Stimulated activated CD4-positive, alpha-beta T cell treated with anti-CD3 and anti-CD28 coated beads, TNF-alpha, amount 100 ng/mL, for 24 hours (primary cell): Measurements from ENCODE around the gene PCTP.

Experiments used
- DNase-seq, 3 experiments: peaks; one replicate each; pipeline ENCODE4 v3.0.0-alpha.2; 2020; ENCODE audit warnings: low read depth in 3 of 3

PCTP gene

DNA sequence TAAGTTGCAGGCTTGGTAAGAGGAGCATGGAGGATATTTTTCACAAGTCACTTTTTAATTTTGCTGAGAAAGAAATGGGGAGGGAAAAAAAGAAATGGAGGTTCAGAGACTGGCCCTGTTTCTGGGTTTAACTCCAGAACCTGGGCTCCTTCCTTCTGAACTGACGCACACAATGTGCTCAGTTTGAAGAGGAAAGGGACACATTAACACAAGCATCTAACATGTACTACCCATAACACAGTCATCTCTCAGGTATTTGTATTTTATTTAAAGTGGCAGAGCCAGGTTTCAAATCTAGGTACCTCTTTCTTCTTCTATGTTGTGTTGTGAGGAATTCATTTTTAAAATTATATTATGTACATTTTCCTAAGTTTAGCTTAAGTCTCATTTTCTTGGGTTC, 22.9 kb upstream of the PCTP start:
- DNase-seq = no peak

GRCh38 chr17:55728361-55728760, 22.5 kb upstream of the PCTP start:
- DNase-seq = no peak

DNA sequence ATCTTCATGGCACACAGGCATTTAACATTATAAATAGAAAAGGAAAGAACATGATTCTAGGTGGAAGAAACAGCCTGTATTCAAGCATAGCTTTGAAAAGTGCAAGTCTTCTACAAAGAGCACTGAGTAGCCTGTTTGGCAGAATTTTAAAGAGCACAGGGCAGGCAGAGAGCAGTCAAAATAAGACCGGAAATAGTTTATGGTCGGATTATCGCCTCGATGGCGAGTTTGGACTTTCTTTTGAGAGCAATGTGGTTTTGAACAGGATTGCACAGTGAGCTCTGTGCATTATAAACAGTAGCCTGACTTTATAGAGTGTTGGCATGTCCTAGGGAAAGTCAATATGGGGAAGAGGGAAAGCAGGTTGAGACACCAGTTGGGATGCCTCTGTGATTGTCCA, 22.0 kb upstream of the PCTP start:
- DNase-seq = no peak

DNA sequence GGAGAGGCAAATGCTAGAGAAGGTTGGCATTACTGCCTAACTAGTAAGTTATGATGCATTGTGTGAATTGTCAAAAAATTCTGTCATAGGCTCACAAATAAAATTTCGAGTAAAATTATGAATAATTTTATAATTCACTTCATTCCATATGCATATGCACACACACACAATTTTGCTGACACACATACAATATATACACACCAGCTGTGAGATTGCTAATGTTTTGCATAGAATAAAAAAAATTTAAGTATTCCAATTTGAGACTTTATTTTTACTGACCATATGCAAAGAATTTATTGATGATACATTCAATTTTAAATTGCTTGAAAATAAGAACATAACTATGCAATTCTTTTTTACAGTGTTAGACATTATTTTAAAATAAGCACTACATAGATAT, 21.4 kb upstream of the PCTP start:
- DNase-seq = no peak

DNA sequence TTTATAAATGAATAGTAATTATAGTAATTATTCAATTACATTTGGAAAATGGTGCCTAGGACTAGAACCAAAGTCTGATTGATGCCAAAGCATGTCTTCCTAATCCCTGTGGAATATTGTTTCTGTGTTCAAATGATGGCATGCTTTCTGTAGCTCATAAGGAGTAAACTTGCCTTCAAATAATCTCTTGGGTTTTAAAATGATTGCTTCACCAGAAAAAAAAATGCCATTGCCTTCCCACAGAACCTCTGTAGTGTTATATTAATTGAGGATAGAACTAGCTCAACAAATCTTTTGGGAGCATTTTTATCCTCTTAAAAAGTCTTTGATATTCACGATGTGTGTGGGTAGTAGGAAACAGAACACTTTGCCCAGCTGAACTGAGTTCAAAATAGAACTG, 20.5 kb upstream of the PCTP start:
- no peak for DNase-seq

GRCh38 chr17:55730808-55731207, 20.0 kb upstream of the PCTP start:
- no peak for DNase-seq

DNA sequence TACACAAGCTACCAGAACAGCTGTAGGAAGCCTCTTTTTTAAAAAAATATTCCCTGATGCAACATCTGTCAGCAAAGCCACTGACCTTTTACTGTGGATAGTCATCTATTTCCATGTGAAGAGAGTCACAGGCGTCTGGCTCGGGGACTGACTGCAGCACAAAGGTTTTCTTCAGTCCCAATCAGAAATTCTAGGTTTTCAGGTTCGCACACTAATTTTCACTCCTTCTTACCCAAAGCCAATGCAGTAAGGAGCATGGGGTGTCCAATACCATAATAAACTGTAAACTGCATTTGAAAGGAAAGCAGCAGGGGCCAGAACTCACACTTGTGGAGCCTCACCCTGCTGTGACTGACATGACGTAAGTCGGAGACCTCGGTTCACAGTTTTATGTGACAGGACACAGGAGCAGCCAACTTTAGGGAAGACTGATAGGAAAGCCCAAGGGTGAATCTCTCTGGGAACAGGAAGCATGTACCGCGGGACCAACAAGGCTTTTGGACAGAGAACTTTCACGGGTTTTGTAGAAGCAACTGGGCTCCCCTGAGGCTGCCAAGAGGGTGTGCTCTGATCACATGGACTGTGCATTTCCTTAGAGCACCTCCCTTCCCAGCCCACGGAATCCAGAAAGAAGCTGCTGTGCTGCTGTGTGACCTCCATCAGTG, 19.1 kb upstream of the PCTP start:
- DNase-seq = no peak

GRCh38 chr17:55734128-55734781, 16.6 kb upstream of the PCTP start:
- no peak for DNase-seq

- peak in 2 of 3 experiments; percentile 5 to 30 for DNase-seq
These were observed 15.0 kb upstream of the PCTP start for GRCh38 chr17:55735731-55736405.

- DNase-seq = no peak
These were observed 12.8 kb upstream of the PCTP start for GRCh38 chr17:55737976-55738501.

DNA sequence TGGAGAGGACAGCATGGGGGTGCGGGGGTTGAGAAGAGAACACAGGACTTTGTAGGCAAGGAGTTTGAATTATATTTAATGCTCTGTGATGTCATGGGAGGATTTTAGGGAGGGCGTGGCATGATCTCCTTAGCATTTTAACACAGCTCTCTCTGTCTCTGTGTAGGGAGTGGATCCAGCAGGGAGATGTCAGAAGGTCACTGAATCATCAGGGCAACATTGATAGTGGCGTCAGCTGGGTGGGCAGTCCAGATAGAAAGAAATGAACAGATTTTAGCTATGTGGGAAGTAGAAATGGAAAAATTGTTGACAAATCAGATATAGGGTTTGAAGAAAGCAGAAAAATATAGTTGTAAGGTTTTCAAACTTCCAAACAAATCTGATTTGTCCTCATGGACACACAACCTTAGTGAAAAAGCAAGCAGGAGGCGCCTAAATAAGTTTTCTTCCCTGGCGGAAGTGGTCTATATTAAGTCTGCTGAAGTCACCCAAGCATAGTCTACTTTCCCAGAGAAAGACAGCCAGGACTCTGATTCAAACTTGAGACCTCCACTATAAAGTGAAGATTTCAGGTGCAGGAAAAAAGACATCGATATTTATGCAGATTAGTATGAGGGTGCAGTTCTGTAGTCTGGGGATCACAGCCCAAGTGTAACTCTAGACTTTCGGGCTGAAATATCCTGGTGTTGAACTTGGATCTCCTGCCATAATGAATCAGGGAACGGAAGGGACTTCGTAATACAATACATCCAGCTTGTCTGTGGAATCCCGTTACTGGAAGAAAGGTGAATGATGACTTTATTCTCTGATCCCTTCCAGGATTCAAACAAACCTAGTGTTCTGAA, 10.1 kb upstream of the PCTP start:
- DNase-seq = no peak

DNA sequence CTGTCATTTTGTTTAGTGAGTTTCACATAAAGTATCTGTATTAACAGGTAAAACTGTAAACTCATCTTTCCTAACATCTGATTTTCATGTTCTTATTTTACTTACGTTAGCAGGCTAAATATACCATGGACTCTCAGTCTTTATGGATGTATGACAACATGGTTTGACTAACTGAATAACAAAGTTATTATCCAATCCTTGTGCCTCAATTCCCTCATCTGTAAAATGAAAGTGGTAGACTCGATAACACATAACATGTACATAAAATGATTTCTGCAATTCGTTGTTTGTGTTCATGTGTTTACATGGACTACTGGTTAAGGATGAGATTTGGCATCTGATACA, 9.5 kb upstream of the PCTP start:
- no peak for DNase-seq

DNA sequence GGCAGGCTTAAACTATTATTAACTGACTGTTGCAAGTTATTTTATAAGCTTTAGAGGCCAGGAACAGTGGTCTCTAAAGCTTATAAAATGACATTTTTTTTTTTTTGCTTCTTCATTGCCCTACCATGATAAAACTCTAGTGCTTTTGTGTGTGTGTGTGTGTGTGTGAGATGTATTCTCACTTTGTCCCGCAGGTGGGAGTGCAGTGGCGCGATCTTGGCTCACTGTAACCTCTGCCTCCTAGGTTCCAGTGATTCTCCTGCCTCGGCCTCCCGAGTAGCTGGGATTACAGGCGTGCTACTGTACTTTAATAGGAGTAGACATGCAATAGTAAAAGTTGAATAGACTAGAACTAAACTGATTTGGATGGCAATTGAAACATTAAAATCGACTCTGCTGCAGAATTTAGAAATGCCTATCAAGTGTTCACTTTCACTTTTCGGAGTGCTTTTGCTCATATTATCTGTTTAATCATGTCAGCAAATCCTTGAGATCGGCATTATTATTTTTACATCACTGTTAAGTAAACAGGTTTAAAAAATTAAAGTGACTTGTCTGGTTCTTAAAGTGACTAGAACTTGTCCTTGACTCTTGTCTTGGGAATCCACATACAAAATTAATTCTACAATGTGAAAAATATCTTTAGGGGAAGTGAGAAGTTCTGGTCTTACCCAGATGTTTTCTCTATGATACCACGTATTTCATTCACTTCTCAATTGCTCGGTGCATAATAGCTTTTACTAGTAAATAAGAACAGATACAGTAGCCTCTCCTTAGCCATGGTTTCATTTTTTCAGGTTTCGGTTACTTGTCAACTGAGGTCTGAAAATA, 8.4 kb upstream of the PCTP start:
- DNase-seq = no peak

GRCh38 chr17:55743103-55743679, 7.7 kb upstream of the PCTP start:
- DNase-seq = no peak

- no peak for DNase-seq
These were observed 5.6 kb upstream of the PCTP start for GRCh38 chr17:55745258-55745657.

DNA sequence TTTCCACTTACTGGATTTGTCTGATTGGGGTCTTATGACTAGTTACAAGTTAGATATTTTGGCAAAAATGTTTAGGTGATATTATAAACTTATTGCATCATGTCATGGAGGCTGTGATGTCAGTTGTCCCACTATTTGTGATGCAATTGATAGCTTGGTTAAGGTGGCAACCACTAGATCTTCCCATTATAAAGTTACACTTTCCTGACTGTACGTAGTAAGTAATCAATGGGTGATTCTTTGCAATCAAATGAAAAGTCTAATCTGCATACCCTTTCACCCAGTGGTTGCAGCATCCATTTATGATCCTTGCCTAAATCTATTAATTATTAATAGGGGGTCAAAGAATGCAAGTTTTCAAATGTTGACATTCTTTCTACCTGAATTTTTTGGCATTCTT, 4.4 kb upstream of the PCTP start:
- no peak for DNase-seq

DNA sequence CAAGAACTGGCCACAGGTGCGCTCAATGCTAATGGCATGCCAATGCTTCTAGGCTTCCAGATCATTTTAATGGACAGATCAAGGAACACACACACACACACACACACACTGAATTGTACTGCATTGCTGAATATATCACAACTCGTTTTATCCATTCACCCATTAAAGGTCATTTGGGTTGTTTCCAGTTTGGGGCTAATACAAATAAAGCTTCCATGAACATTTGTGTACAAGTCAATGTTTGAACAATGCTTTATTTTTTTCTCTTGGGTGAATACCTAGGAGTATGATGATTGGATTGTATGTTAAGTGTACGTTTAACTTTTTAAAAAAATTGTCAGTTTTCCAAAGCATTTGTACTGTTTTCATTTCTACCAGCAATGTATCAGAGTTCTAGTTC, 3.6 kb upstream of the PCTP start:
- DNase-seq = no peak

DNA sequence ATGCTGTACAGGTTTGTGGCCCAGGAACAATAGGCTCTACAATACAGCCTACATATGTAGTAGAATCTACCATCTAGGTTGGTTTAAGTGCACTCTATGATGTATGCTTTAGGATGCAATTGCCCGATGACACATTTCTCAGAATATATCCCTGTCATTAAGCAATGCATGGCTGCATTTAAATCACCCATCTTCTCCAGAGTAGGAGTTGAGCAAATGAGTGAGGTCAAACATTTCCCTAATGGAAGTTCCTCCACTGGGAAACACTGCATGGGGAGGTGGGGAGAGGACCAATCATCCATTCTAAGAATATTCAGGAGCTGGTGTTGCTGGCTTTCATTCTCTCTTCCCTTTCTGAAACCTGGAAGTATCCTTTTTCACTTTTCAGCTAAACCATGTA, 2.0 kb upstream of the PCTP start:
- DNase-seq = no peak

GRCh38 chr17:55749985-55750384, 866 bp upstream of the PCTP start:
- no peak for DNase-seq

DNA sequence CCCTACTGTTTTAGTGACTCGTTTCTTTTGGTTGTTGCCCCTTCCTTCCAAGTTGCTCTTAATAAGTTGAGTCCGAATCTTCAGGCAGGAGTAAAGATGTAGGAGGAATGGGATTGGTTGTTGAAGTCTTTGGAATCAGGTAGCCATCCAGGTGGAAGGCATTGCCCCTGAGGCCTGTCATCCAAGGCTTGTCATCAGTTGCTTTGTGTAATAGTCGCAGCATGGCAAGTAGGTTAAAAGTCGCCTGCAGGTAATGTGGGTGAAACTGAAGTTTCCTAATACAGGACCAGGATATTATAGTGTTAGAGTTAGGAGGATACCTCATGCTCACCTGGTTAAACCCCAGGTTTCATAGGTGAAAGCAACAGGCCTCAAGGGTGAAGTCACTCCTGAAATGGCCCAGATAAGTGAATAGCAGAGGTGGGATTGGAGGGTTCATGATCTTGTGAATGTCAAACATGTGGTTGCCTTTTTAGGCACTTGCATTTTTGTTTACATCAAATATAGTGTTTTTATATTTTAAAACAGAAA, 934 bp downstream of the PCTP start:
- DNase-seq = no peak

DNA sequence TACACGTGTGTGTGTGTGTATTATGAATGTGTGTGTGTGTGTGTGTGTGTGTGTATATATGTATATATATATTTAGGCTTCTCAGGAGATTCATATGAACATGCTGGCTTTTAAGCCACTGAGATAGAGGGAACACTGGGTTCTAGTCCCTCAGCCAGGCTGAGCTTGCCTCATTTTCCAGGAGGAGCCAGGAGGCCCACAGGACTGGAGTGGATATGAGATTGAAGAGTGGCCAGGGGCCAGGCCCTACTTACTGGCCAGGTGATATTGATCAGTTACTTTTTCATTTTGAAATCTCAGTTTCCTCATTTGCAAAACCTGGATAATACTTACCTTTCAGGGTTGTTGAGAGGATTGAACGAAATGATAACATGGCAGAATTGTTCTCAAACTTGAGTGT, 5.8 kb downstream of the PCTP start:
- no peak for DNase-seq
